HEK293 (cell line): Measurements from ENCODE around the gene ADSS1.
A peak's percentile ranks its signal among the peaks of the same experiment; 100 is the strongest.

Source experiments
- CTCF ChIA-PET: fragments of 350-600 bp; formaldehyde crosslinking; extraction: SDS; loops from one replicate; lab custom pipeline; 2021; ENCODE audit warnings: antibody characterized with exemption; lab: Yijun Ruan, JAX
- POLR2A ChIA-PET: fragments of 300-600 bp; formaldehyde crosslinking; extraction: SDS; loops from one replicate; lab custom pipeline; 2020; ENCODE audit warnings: antibody characterized with exemption, inconsistent platforms; lab: Yijun Ruan, JAX
- H3K27ac ChIP-seq: fragments of 200-500 bp; sonication (Bioruptor generic); 2 replicates; pipeline ENCODE4 v1.5.1; 2014; ENCODE audit warnings: low read depth, low read length, control low read depth, inconsistent platforms; ENCODE audit errors: extremely low read depth
- H3K36me3 ChIP-seq, 2 experiments: fragments of 200-500 bp in 1 of 2; sonication (Bioruptor generic) in 1 of 2; 1 replicate in 1 of 2; 2 replicates in 1 of 2; pipeline ENCODE4 v1.5.1; 2014 to 2017; ENCODE audit warnings: inconsistent platforms in 2 of 2, low read length in 2 of 2; ENCODE audit not compliant: control insufficient read depth in 2 of 2, insufficient read depth in 1 of 2
- H3K4me1 ChIP-seq: fragments of 200-500 bp; sonication (Bioruptor generic); 2 replicates; pipeline ENCODE4 v1.5.1; 2014; ENCODE audit warnings: mild to moderate bottlenecking, low read length, inconsistent platforms; ENCODE audit not compliant: control insufficient read depth, insufficient read depth
- H3K4me3 ChIP-seq: 2 replicates; pipeline ENCODE4 v1.5.1; 2011; ENCODE audit warnings: low read depth, mild to moderate bottlenecking, control low read depth, low read length, moderate library complexity
- H3K9me3 ChIP-seq: fragments of 200-500 bp; sonication (Bioruptor generic); 2 replicates; pipeline ENCODE4 v1.5.1; 2014; ENCODE audit warnings: low read depth, low read length, inconsistent platforms; ENCODE audit not compliant: control insufficient read depth, insufficient read depth
- FEZF1 ChIP-seq: fragments of 450-650 bp; formaldehyde crosslinking; IDR thresholded peaks from 2 replicates; pipeline ENCODE4 v1.5.1; 2016; ENCODE audit warnings: missing biosample characterization, missing genetic modification characterization
- GFI1B ChIP-seq: fragments of 450-650 bp; formaldehyde crosslinking; IDR thresholded peaks from 2 replicates; pipeline ENCODE4 v1.5.1; 2016; ENCODE audit warnings: missing biosample characterization, missing genetic modification characterization
- GLI4 ChIP-seq: fragments of 450-650 bp; formaldehyde crosslinking; IDR thresholded peaks from 2 replicates; pipeline ENCODE4 v1.5.1; 2016; ENCODE audit warnings: missing biosample characterization, missing genetic modification characterization
- GLIS1 ChIP-seq: fragments of 450-650 bp; formaldehyde crosslinking; IDR thresholded peaks from 2 replicates; pipeline ENCODE4 v1.5.1; 2016; ENCODE audit warnings: missing biosample characterization, missing genetic modification characterization
- GLIS2 ChIP-seq: fragments of 450-650 bp; formaldehyde crosslinking; IDR thresholded peaks from 2 replicates; pipeline ENCODE4 v1.5.1; 2016; ENCODE audit warnings: missing biosample characterization, missing genetic modification characterization
- HOXA7 ChIP-seq: sonication (generic); formaldehyde crosslinking; IDR thresholded peaks from 2 replicates; pipeline ENCODE4 v1.8.1; 2022; ENCODE audit warnings: missing genetic modification reagents, borderline replicate concordance
- IKZF3 ChIP-seq: fragments of 450-650 bp; IDR thresholded peaks from 2 replicates; pipeline ENCODE4 v1.5.0; 2018; ENCODE audit warnings: missing biosample characterization, mild to moderate bottlenecking, missing genetic modification characterization, moderate library complexity
- KLF17 ChIP-seq: fragments of 450-650 bp; formaldehyde crosslinking; IDR thresholded peaks from 2 replicates; pipeline ENCODE4 v1.5.1; 2016; ENCODE audit warnings: missing biosample characterization, missing genetic modification characterization
- MZF1 ChIP-seq: fragments of 450-650 bp; formaldehyde crosslinking; IDR thresholded peaks from 2 replicates; pipeline ENCODE4 v1.5.1; 2017; ENCODE audit warnings: missing biosample characterization, missing genetic modification characterization, borderline replicate concordance
- SCRT1 ChIP-seq: fragments of 450-650 bp; formaldehyde crosslinking; IDR thresholded peaks from 2 replicates; pipeline ENCODE4 v1.5.1; 2016; ENCODE audit warnings: missing biosample characterization, missing genetic modification characterization, borderline replicate concordance
- SCRT2 ChIP-seq: fragments of 450-650 bp; formaldehyde crosslinking; IDR thresholded peaks from 2 replicates; pipeline ENCODE4 v1.5.1; 2016; ENCODE audit warnings: missing biosample characterization, missing genetic modification characterization
- SP3 ChIP-seq: fragments of 450-650 bp; formaldehyde crosslinking; IDR thresholded peaks from 2 replicates; pipeline ENCODE4 v1.5.1; 2016; ENCODE audit warnings: missing biosample characterization, missing genetic modification characterization
- WT1 ChIP-seq: fragments of 450-650 bp; formaldehyde crosslinking; IDR thresholded peaks from 2 replicates; pipeline ENCODE4 v1.5.1; 2016; ENCODE audit warnings: missing biosample characterization, missing genetic modification characterization
- ZFHX2 ChIP-seq: fragments of 450-650 bp; formaldehyde crosslinking; conservative IDR thresholded peaks from 2 replicates; pipeline ENCODE4 v1.5.1; 2016; ENCODE audit warnings: missing biosample characterization, missing genetic modification characterization
- ZFP69B ChIP-seq: fragments of 450-650 bp; formaldehyde crosslinking; IDR thresholded peaks from 2 replicates; pipeline ENCODE4 v1.5.1; 2016; ENCODE audit warnings: missing biosample characterization, missing genetic modification characterization
- ZIC2 ChIP-seq: fragments of 450-650 bp; formaldehyde crosslinking; IDR thresholded peaks from 2 replicates; pipeline ENCODE4 v1.5.1; 2016; ENCODE audit warnings: missing biosample characterization, missing genetic modification characterization
- ZNF157 ChIP-seq: fragments of 450-650 bp; formaldehyde crosslinking; IDR thresholded peaks from 2 replicates; pipeline ENCODE4 v1.5.1; 2016; ENCODE audit warnings: missing biosample characterization, missing genetic modification characterization
- ZNF221 ChIP-seq: fragments of 450-650 bp; formaldehyde crosslinking; IDR thresholded peaks from 2 replicates; pipeline ENCODE4 v1.5.1; 2017; ENCODE audit warnings: missing biosample characterization, missing genetic modification characterization, borderline replicate concordance
- ZNF23 ChIP-seq: fragments of 450-650 bp; formaldehyde crosslinking; IDR thresholded peaks from 2 replicates; pipeline ENCODE4 v1.5.1; 2016; ENCODE audit warnings: missing biosample characterization, missing genetic modification characterization, borderline replicate concordance
- ZNF24 ChIP-seq: fragments of 450-650 bp; formaldehyde crosslinking; IDR thresholded peaks from 2 replicates; pipeline ENCODE4 v1.5.1; 2016; ENCODE audit warnings: missing biosample characterization, missing genetic modification characterization
- ZNF248 ChIP-seq: fragments of 450-650 bp; formaldehyde crosslinking; IDR thresholded peaks from 2 replicates; pipeline ENCODE4 v1.5.1; 2017; ENCODE audit warnings: missing biosample characterization, missing genetic modification characterization
- ZNF335 ChIP-seq: fragments of 450-650 bp; formaldehyde crosslinking; conservative IDR thresholded peaks from 2 replicates; pipeline ENCODE4 v1.5.1; 2016; ENCODE audit warnings: missing biosample characterization, missing genetic modification characterization
- ZNF341 ChIP-seq: fragments of 450-650 bp; formaldehyde crosslinking; IDR thresholded peaks from 2 replicates; pipeline ENCODE4; 2016; ENCODE audit warnings: low read depth, missing biosample characterization, missing genetic modification characterization
- ZNF426 ChIP-seq: fragments of 450-650 bp; formaldehyde crosslinking; IDR thresholded peaks from 2 replicates; pipeline ENCODE4 v1.5.1; 2017; ENCODE audit warnings: missing biosample characterization, missing genetic modification characterization, mild to moderate bottlenecking, inconsistent platforms, moderate library complexity
- ZNF501 ChIP-seq: fragments of 450-650 bp; formaldehyde crosslinking; IDR thresholded peaks from 2 replicates; pipeline ENCODE4 v1.5.1; 2016; ENCODE audit warnings: missing biosample characterization, missing genetic modification characterization
- ZNF510 ChIP-seq: fragments of 450-650 bp; formaldehyde crosslinking; IDR thresholded peaks from 2 replicates; pipeline ENCODE4 v1.5.1; 2018; ENCODE audit warnings: mild to moderate bottlenecking, missing genetic modification characterization, missing biosample characterization; ENCODE audit not compliant: insufficient replicate concordance
- ZNF529 ChIP-seq: fragments of 450-650 bp; formaldehyde crosslinking; IDR thresholded peaks from 2 replicates; pipeline ENCODE4 v1.5.1; 2017; ENCODE audit warnings: missing genetic modification characterization, missing biosample characterization; ENCODE audit not compliant: insufficient replicate concordance
- ZNF560 ChIP-seq: fragments of 450-650 bp; formaldehyde crosslinking; IDR thresholded peaks from 2 replicates; pipeline ENCODE4 v1.5.1; 2017; ENCODE audit warnings: missing biosample characterization, missing genetic modification characterization, borderline replicate concordance
- ZNF585B ChIP-seq: fragments of 450-650 bp; formaldehyde crosslinking; IDR thresholded peaks from 2 replicates; pipeline ENCODE4 v1.5.1; 2016; ENCODE audit warnings: missing biosample characterization, missing genetic modification characterization
- ZNF621 ChIP-seq: fragments of 450-650 bp; formaldehyde crosslinking; IDR thresholded peaks from 2 replicates; pipeline ENCODE4 v1.5.1; 2017; ENCODE audit warnings: missing biosample characterization, missing genetic modification characterization
- ZNF624 ChIP-seq: fragments of 450-650 bp; formaldehyde crosslinking; IDR thresholded peaks from 2 replicates; pipeline ENCODE4 v1.5.1; 2017; ENCODE audit warnings: missing biosample characterization, missing genetic modification characterization
- ZNF777 ChIP-seq: fragments of 450-650 bp; formaldehyde crosslinking; IDR thresholded peaks from 2 replicates; pipeline ENCODE4 v1.5.1; 2017; ENCODE audit warnings: missing biosample characterization, missing genetic modification characterization, borderline replicate concordance
- TF ChIP-seq, protein P1 (sequence below): fragments of 450-650 bp; formaldehyde crosslinking; optimal IDR thresholded peaks from 2 replicates; pipeline ENCODE3; 2016; ENCODE audit warnings: missing biosample characterization, mild to moderate bottlenecking, missing genetic modification characterization

ADSS1 gene

DNA sequence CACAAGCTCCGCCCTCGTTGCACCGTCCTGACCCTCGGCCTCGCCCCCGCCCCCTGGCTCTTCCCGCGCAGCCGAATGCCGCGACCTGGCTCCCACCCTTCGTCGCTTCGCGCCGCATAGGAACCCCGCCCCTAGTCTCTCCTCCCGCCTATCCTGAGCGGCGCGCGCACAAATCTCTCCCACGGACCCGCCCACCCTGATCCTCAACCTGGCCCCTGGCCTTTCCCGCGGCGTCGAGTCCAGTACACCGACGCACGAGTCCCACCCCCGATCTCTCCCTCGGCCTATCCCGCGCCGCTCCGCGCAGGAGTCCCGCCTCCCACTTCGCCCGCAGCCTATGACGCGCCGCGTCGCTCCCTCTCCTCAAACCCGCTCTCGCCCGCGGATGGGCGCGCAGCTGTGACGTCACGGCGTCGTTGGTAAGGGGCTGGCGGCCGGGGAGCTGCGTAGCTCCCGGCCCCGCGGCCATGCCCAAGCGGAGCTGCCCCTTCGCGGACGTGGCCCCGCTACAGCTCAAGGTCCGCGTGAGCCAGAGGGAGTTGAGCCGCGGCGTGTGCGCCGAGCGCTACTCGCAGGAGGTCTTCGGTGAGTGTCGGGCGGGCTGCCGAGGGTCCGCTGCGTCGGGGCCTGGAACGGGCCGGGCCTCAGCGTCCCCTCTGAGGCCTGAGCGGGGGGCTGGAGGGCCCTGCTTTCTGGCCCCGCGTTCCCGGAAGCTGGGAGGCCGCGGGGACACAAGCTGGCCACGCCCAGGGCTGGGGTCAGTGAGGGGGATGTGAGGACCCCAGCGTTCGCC, 28.9 kb downstream of the ADSS1 start, which contains the start of gene SIVA1 (continued):
- TF ChIP-seq ZNF529: no peak

DNA sequence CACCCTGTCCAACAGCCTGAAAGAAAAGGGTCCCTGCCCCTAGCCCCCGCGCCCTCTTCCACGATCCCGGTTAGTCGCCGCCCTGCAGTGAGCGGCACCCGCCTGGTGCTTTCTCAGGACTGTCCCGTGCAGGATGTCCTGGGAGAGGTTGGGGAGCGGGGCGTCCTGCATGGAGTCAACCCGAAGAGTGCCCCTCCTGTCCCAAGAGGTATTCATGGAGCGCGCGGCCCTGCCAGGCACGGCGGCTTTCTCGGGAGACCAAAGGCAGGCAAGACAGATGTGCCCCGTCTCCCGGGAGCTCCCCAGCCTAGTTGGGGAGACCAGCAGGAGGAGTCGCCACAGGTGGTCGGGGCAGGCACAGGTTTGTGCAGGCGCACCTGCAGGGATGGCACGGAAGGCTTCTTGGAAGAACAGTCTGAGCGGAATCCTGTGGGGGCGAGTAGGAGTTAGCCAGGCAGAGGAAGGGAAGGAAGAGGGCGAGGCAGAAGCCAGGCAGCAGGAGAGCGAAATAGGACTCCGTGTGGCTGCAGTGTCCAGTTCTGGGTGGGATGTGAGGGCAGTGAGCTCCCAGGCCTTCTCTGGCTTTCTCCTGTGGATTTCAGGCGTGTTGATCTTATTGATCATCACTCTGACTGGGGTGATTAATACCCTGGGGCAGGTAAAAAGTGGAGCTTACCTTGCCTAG, 29.6 kb downstream of the ADSS1 start:
- no peak for TF ChIP-seq ZNF510 (tag by site-specific recombination)
- no peak for TF ChIP-seq ZNF221 (tag by site-specific recombination)
- TF ChIP-seq HOXA7 (CRISPR knock-in tag): no peak
- no peak for TF ChIP-seq ZNF23
- 0 out of 2 replicates have a peak, but pooled peaks have one; percentile 14 for TF ChIP-seq GLIS2
- no peak for TF ChIP-seq ZNF624
- TF ChIP-seq WT1 (tag by site-specific recombination): no peak
- peak; percentile 79; the same call in 1 of the 2 replicates for TF ChIP-seq SCRT1
- peak; percentile 47 for TF ChIP-seq ZIC2
- TF ChIP-seq ZNF560: no peak
- no peak for TF ChIP-seq ZNF24 (tag by site-specific recombination)
- no peak for TF ChIP-seq ZNF585B (tag by site-specific recombination)
- TF ChIP-seq, protein P1, sequence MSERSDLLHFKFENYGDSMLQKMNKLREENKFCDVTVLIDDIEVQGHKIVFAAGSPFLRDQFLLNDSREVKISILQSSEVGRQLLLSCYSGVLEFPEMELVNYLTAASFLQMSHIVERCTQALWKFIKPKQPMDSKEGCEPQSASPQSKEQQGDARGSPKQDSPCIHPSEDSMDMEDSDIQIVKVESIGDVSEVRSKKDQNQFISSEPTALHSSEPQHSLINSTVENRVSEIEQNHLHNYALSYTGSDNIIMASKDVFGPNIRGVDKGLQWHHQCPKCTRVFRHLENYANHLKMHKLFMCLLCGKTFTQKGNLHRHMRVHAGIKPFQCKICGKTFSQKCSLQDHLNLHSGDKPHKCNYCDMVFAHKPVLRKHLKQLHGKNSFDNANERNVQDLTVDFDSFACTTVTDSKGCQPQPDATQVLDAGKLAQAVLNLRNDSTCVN: no peak
- no peak for TF ChIP-seq SP3 (tag by site-specific recombination)
- TF ChIP-seq KLF17 (tag by site-specific recombination): 0 out of 2 replicates have a peak, but pooled peaks have one; percentile 26
- no peak for TF ChIP-seq ZNF777 (tag by site-specific recombination)
- peak; percentile 92 for TF ChIP-seq SCRT2 (tag by site-specific recombination)
- no peak for TF ChIP-seq ZFP69B (tag by site-specific recombination)
- TF ChIP-seq ZNF426 (tag by site-specific recombination): no peak
- no peak for TF ChIP-seq FEZF1 (tag by site-specific recombination)
- no peak for TF ChIP-seq ZNF341 (tag by site-specific recombination)
- TF ChIP-seq ZNF335 (tag by site-specific recombination): peak; percentile 84
- TF ChIP-seq ZFHX2: peak; percentile 33
- TF ChIP-seq ZNF621: no peak
- no peak for TF ChIP-seq GLI4 (tag by site-specific recombination)
- TF ChIP-seq GFI1B (tag by site-specific recombination): no peak
- TF ChIP-seq MZF1: no peak
- TF ChIP-seq GLIS1 (tag by site-specific recombination): peak; percentile 24; the same call in 1 of the 2 replicates
- TF ChIP-seq IKZF3 (tag by site-specific recombination): no peak
- TF ChIP-seq ZNF248 (tag by site-specific recombination): no peak
- 0 out of 2 replicates have a peak, but pooled peaks have one; percentile 53 for TF ChIP-seq ZNF501 (tag by site-specific recombination)
- 0 out of 2 replicates have a peak, but pooled peaks have one; percentile 38 for TF ChIP-seq ZNF157 (tag by site-specific recombination)
- peaks cover 0 to 49% of the 10 kb centered on the region in 2 experiments; a peak in 1 of 3 replicates for H3K36me3 ChIP-seq
- H3K9me3 ChIP-seq: no peaks in the 10 kb centered on the region
- ChIA-PET CTCF (interaction anchor here (0.6 to 2.3 kb wide), 4 partner anchors 14 to 338 kb away, joined by 3 to 15 read pairs (median 4); no protein-coding TSS in a partner anchor), POLR2A (interaction anchor here (0.6 to 2.4 kb wide), 11 partner anchors 8 to 352 kb away, joined by 3 to 10 read pairs (median 7); no protein-coding TSS in a partner anchor)
- H3K4me1 ChIP-seq: no peaks in the 10 kb centered on the region; the same call in 1 of the 2 replicates
- H3K27ac ChIP-seq: peak overlapping the region; percentile 92
- H3K4me3 ChIP-seq: peak overlapping the region; percentile 100
